M059J (cell line): ENCODE data around the gene HPF1. TPM values are rescaled to one million over a fixed set of nuclear protein-coding genes. Genes with fewer than 3 reads are reported as not detected.
"Not testable (repeated sequence)": the region's sequence is repeated elsewhere in the genome, so short reads cannot be mapped to it uniquely, and the experiment has no call there.

Source experiments
- DNase-seq: peaks from one replicate; pipeline ENCODE4 v3.0.0-alpha.2; 2012; ENCODE audit warnings: low read depth
- total RNA-seq: library from RNA; depleted of rRNA; stranded (reverse); fragments of >200 nt; shearing (Covaris generic); gene quantifications from 2 replicates; pipeline ENCODE4 v1.2.3, GENCODE V29; 2014; rRNA removed

Gene HPF1
- total RNA-seq, 1 experiment from 2014 or later, result 24.6 TPM

- peak; percentile 36 for DNase-seq
Observed at GRCh38 chr4:169741569-169741968, 16.2 kb downstream of the HPF1 start.

GRCh38 chr4:169738604-169739003 is 19.1 kb downstream of the HPF1 start:
- DNase-seq, result not testable (repeated sequence)

- no peak for DNase-seq
Observed at GRCh38 chr4:169730564-169730963, 27.2 kb downstream of the HPF1 start.

- DNase-seq, result no peak
Observed at GRCh38 chr4:169727616-169728015, 30.1 kb downstream of the HPF1 start.

GRCh38 chr4:169724260-169724659 is 33.5 kb downstream of the HPF1 start:
- peak; percentile 43 for DNase-seq

GRCh38 chr4:169723207-169723965 is 34.4 kb downstream of the HPF1 start:
- peak; percentile 1 for DNase-seq

- no peak for DNase-seq
Observed at GRCh38 chr4:169720529-169720928, 37.2 kb downstream of the HPF1 start.

GRCh38 chr4:169716677-169717076 is 41.1 kb downstream of the HPF1 start:
- peak; percentile 9 for DNase-seq

GRCh38 chr4:169715826-169716225 is 41.9 kb downstream of the HPF1 start:
- no peak for DNase-seq

GRCh38 chr4:169707958-169708643 is 49.6 kb downstream of the HPF1 start:
- DNase-seq, result no peak

- no peak for DNase-seq
Observed at GRCh38 chr4:169698331-169698730, 59.4 kb downstream of the HPF1 start.

GRCh38 chr4:169690787-169691186 is 67.0 kb downstream of the HPF1 start:
- DNase-seq, result no peak

GRCh38 chr4:169689681-169690080 is 68.1 kb downstream of the HPF1 start:
- no peak for DNase-seq

- no peak for DNase-seq
Observed at GRCh38 chr4:169682372-169683047, 75.2 kb downstream of the HPF1 start.

Other genes starting within 250 kb of the HPF1 start
- 3.1 and 4.0 TPM in 2 replicates for gene NEK1, start 145.4 kb downstream of the HPF1 start, total RNA-seq
- 5.8 and 11.3 TPM in 2 replicates for gene CLCN3, start 137.4 kb downstream of the HPF1 start, total RNA-seq